SW480 (cell line): ENCODE data around the gene LZTS2.
"Not testable (repeated sequence)": the region's sequence is repeated elsewhere in the genome, so short reads cannot be mapped to it uniquely, and the experiment has no call there.

ENCODE experiments used
- DNase-seq: peaks from one replicate; pipeline ENCODE4 v3.0.0-alpha.2; 2016; ENCODE audit warnings: low spot score

Gene LZTS2, protein sequence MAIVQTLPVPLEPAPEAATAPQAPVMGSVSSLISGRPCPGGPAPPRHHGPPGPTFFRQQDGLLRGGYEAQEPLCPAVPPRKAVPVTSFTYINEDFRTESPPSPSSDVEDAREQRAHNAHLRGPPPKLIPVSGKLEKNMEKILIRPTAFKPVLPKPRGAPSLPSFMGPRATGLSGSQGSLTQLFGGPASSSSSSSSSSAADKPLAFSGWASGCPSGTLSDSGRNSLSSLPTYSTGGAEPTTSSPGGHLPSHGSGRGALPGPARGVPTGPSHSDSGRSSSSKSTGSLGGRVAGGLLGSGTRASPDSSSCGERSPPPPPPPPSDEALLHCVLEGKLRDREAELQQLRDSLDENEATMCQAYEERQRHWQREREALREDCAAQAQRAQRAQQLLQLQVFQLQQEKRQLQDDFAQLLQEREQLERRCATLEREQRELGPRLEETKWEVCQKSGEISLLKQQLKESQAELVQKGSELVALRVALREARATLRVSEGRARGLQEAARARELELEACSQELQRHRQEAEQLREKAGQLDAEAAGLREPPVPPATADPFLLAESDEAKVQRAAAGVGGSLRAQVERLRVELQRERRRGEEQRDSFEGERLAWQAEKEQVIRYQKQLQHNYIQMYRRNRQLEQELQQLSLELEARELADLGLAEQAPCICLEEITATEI

GRCh38 chr10:100999742-101000126, at the start of gene LZTS2:
TSS of gene LZTS2 (plus strand) at chr10:100999808. CDS start at chr10:101002539, 2,731 bp downstream.
- DNase-seq: no peak

DNA sequence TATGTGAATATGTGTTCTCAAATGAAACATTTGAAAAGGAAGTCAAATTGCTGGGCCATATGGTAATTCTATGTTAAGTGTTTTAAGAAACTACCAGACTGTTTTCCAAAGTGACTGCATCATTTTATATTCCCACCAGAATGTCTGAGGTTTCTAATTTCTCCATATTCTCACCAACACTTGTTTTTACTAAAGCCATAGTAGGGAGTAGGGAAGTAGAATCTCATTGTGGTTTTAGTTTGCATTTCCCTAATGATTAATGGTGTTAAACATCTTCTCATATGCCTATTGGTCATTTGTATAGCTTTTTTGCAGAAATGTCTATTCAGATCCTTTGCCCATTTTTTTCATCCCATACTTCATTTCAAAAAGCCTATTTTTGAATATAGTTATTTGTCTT, 39.4 kb upstream of the LZTS2 start:
- DNase-seq: no peak

- DNase-seq: no peak
Measured at GRCh38 chr10:100962351-100963080, 37.1 kb upstream of the LZTS2 start.

GRCh38 chr10:100963826-100964225, 35.8 kb upstream of the LZTS2 start:
- no peak for DNase-seq

DNA sequence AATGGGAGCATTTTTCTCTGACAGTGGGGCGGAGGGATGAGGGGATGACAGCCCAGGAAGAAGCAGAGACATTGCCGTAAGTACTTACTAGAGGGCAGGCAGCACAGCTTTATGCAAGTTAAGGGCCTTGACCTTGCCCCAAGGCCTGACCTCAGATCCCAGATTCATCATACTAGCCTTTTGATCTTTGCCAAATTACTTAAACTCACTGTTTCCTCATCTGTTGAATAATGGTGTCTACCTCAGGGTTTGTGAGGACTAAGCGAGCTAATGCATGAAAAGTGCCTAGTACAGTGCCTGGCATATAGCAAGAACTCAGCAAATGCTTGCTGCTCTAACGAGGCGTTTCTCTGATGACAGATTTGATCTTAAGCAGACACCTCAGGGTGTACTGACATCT, 33.8 kb upstream of the LZTS2 start:
- DNase-seq: no peak

DNA sequence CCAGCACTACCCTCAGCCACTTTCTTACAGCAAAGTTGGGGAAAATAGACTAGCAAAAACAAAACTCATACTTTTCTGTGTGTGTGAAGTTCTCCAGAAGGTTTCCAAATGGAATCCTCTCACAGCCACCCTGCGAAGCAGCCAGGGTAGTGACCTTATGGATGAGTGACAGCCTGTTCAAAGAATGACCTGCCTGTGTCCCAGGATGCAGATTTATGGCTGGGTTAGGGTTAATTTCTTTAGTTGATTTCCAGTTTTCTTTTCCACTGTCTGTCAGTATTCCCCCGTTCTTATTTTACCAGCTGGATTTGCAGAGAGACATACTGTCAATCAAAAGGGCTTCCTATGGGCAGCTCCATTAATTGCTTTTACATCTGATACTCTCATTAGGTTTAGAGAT, 32.7 kb upstream of the LZTS2 start:
- no peak for DNase-seq

DNA sequence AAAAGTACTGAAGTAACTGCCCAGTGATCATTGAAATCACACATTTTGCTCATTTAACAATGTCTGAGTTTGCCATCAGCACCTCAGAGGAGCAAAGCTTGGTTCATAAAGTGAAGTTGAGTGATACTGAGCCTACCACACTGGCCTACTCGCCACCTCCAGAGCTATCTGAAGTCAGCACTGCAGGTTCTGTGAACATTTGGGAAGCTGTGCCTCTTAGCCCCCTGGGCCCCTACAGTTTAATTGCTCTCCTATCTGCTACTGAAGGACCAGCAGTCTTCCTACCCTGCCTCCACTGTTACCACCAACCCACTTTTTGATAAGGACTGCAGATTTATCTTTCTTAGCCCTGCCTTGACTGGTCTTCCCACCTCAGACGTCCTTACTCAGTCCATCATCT, 32.3 kb upstream of the LZTS2 start:
- no peak for DNase-seq

- no peak for DNase-seq
Measured at GRCh38 chr10:100968062-100968736, 31.4 kb upstream of the LZTS2 start.

- DNase-seq: peak; percentile 8
Measured at GRCh38 chr10:100968863-100969186, 30.8 kb upstream of the LZTS2 start.

GRCh38 chr10:100969187-100970075, 30.2 kb upstream of the LZTS2 start, which contains the start of gene SEMA4G:
TSS of gene SEMA4G (plus strand) at chr10:100969504. CDS start at chr10:100972913, 3,409 bp downstream.
- peak; percentile 34 for DNase-seq

GRCh38 chr10:100970076-100970913, 29.3 kb upstream of the LZTS2 start:
- DNase-seq: peak; percentile 53

- peak; percentile 68 for DNase-seq
Measured at GRCh38 chr10:100970914-100971811, 28.4 kb upstream of the LZTS2 start.

GRCh38 chr10:100972115-100972903, 27.3 kb upstream of the LZTS2 start:
- no peak for DNase-seq

DNA sequence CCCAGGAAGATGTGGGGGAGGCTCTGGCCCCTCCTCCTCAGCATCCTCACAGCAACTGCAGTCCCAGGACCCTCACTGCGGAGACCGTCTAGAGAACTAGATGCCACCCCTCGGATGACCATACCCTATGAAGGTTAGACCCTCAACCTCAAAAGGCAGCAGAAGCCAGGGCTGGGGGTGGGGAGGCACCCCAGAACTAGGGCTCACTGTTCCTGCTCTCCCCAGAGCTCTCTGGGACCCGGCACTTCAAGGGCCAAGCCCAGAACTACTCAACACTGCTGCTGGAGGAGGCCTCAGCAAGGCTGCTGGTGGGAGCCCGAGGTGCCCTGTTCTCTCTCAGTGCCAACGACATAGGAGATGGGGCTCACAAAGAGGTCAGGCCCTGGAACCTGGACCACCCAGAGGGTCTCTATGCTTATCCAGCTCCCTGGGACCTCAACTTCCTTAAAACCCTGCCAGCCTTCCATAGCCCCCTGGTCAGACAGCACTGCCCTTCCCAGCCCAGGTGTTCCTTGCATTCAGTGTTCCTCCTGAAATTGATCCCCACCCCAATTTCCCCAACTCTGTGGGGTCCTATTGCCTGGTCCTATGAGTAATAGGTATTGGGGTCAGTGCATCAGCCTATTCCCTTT, 26.6 kb upstream of the LZTS2 start:
- no peak for DNase-seq

- not testable (repeated sequence) for DNase-seq
Measured at GRCh38 chr10:100975397-100975796, 24.2 kb upstream of the LZTS2 start.

- DNase-seq: no peak
Measured at GRCh38 chr10:100976906-100977305, 22.7 kb upstream of the LZTS2 start.

GRCh38 chr10:100977436-100977835, 22.2 kb upstream of the LZTS2 start:
- no peak for DNase-seq
